CD4-positive, alpha-beta T cell (primary cell): ENCODE results near the gene NPW. TPM values are rescaled to one million over a fixed set of nuclear protein-coding genes. Genes with fewer than 3 reads are reported as not detected.

Experiments
- ATAC-seq: fragments of 200-7000 bp; cut with Tn5 transposase; one replicate; pipeline ENCODE4 v1.10.0; 2022; ENCODE audit warnings: mild to moderate bottlenecking; ENCODE audit not compliant: poor library complexity
- CTCF ChIA-PET: fragments of 350-600 bp; sonication (Branson Sonifier 250); formaldehyde crosslinking; loops from one replicate; lab custom pipeline; 2021; ENCODE audit warnings: antibody characterized with exemption, inconsistent platforms; lab: Charles Lee
- POLR2A ChIA-PET: fragments of 350-600 bp; sonication (Branson Sonifier 250); formaldehyde crosslinking; loops from one replicate; lab custom pipeline; 2021; ENCODE audit warnings: antibody characterized with exemption, inconsistent platforms; lab: Charles Lee
- DNase-seq, 14 experiments: peaks; one replicate each; pipeline ENCODE4 v3.0.0-alpha.2; 2013 to 2020; ENCODE audit warnings: mixed read lengths in 2 of 14
- H3K27ac ChIP-seq, 2 donors: one replicate each; pipeline versions ENCODE4 v1.5.1 to v1.7.0; 2013; ENCODE audit warnings: low read length in 2 of 2, low read depth in 1 of 2, mild to moderate bottlenecking in 1 of 2
- H3K27me3 ChIP-seq, 2 experiments: 1 replicate in 1 of 2; 2 replicates in 1 of 2; pipeline versions ENCODE4 v1.6.1 to v1.7.0; 2013; ENCODE audit warnings: low read length in 2 of 2, control low read depth in 1 of 2, mild to moderate bottlenecking in 1 of 2, moderate library complexity in 1 of 2; ENCODE audit not compliant: insufficient read depth in 2 of 2, control insufficient read depth in 1 of 2
- H3K36me3 ChIP-seq: one replicate; pipeline ENCODE4 v1.6.1; 2013; ENCODE audit warnings: low read length, control low read depth; ENCODE audit not compliant: insufficient read depth
- H3K4me1 ChIP-seq: one replicate; pipeline ENCODE4 v1.6.1; 2013; ENCODE audit warnings: low read length, control low read depth; ENCODE audit not compliant: insufficient read depth
- H3K4me3 ChIP-seq: one replicate; pipeline ENCODE4 v1.5.1; 2013; ENCODE audit warnings: mild to moderate bottlenecking, low read length, moderate library complexity
- H3K9me3 ChIP-seq, 2 experiments: 1 replicate in 1 of 2; 2 replicates in 1 of 2; pipeline versions ENCODE4 v1.6.1 to v1.7.0; 2013; ENCODE audit warnings: low read length in 2 of 2, mild to moderate bottlenecking in 2 of 2, control low read depth in 1 of 2, moderate library complexity in 1 of 2; ENCODE audit not compliant: control insufficient read depth in 1 of 2, insufficient read depth in 1 of 2
- H3K27ac Mint-ChIP-seq: one replicate; pipeline ENCODE4 v1.8.0; 2020; ENCODE audit warnings: mixed read lengths
- H3K27me3 Mint-ChIP-seq: one replicate; pipeline ENCODE4 v1.8.0; 2021; ENCODE audit warnings: mixed read lengths
- H3K36me3 Mint-ChIP-seq: one replicate; pipeline ENCODE4 v1.8.0; 2021; ENCODE audit warnings: low read depth, mixed read lengths
- H3K4me1 Mint-ChIP-seq: one replicate; pipeline ENCODE4 v1.8.0; 2021; ENCODE audit warnings: low read depth, mixed read lengths
- H3K4me3 Mint-ChIP-seq: one replicate; pipeline ENCODE4 v1.8.0; 2020; ENCODE audit warnings: mild to moderate bottlenecking, mixed read lengths
- H3K9me3 Mint-ChIP-seq: one replicate; pipeline ENCODE4 v1.8.0; 2020; ENCODE audit warnings: mixed read lengths
- CTCF ChIP-seq: fragments of 200-600 bp; IDR thresholded peaks from one replicate; pipeline ENCODE4 v1.8.0; 2022; ENCODE audit warnings: antibody characterized with exemption, mild to moderate bottlenecking
- intact Hi-C, 2 experiments: fragments of 100-400 bp; cut with DNase I in 1 of 2; cut with micrococcal nuclease in 1 of 2; formaldehyde crosslinking; loops; one replicate each; pipeline versions ENCODE4 v1.15.1 to v1.9.0; 2023 to 2025; cut with DNase I, micrococcal nuclease
- total RNA-seq, 174 experiments: library from RNA in 2 of 174; stranded (reverse) in 2 of 174; gene quantifications; one replicate each; pipeline ENCODE4 v1.2.3 and lab custom pipeline; 2021 to 2026

Gene NPW
- total RNA-seq, 2 experiments from 2014 or later: 0.80 TPM; not detected in 1

GRCh38 chr16:1998360-1998835, 21.2 kb upstream of the NPW start:
- no peak overlapping the region for H3K27ac Mint-ChIP-seq
- intact Hi-C loops: no loop called here
- POLR2A ChIA-PET: no interaction called here
- no peak overlapping the region for H3K27ac ChIP-seq
- no peaks in the 10 kb centered on the region for H3K27me3 ChIP-seq
- no peak overlapping the region for H3K4me3 ChIP-seq
- peaks cover 3% of the 10 kb centered on the region for H3K4me1 ChIP-seq
- no peaks in the 10 kb centered on the region for H3K9me3 ChIP-seq
- H3K9me3 Mint-ChIP-seq: no peaks in the 10 kb centered on the region
- ATAC-seq: no peak
- H3K27me3 Mint-ChIP-seq: no peaks in the 10 kb centered on the region
- H3K4me1 Mint-ChIP-seq: peaks cover 6% of the 10 kb centered on the region
- CTCF ChIA-PET: no interaction called here
- peaks cover 58% of the 10 kb centered on the region for H3K36me3 ChIP-seq
- TF ChIP-seq CTCF: no peak
- no peak overlapping the region for H3K4me3 Mint-ChIP-seq
- H3K36me3 Mint-ChIP-seq: peaks cover 38% of the 10 kb centered on the region
- DNase-seq: no peak

GRCh38 chr16:1998852-1999801, 20.5 kb upstream of the NPW start:
- no peak overlapping the region for H3K4me3 Mint-ChIP-seq
- Histone ChIP-seq H3K27me3 (no peaks in the 10 kb centered on the region), H3K4me1 (peaks cover 10% of the 10 kb centered on the region), H3K27ac (no peak overlapping the region), H3K36me3 (peaks cover 60% of the 10 kb centered on the region), H3K9me3 (no peaks in the 10 kb centered on the region), H3K4me3 (no peak overlapping the region)
- H3K36me3 Mint-ChIP-seq: peaks cover 38% of the 10 kb centered on the region
- ATAC-seq (no peak), DNase-seq (no peak)
- CTCF ChIA-PET: no interaction called here
- no peaks in the 10 kb centered on the region for H3K27me3 Mint-ChIP-seq
- H3K27ac Mint-ChIP-seq: no peak overlapping the region
- POLR2A ChIA-PET: no interaction called here
- intact Hi-C loops: no loop called here
- peaks cover under 1% of the 10 kb centered on the region for H3K4me1 Mint-ChIP-seq
- no peak for TF ChIP-seq CTCF
- no peaks in the 10 kb centered on the region for H3K9me3 Mint-ChIP-seq

- ATAC-seq: no peak
- H3K27me3 Mint-ChIP-seq: no peaks in the 10 kb centered on the region
- no peaks in the 10 kb centered on the region for H3K4me1 Mint-ChIP-seq
- Histone ChIP-seq H3K4me1 (peaks cover 18% of the 10 kb centered on the region), H3K27me3 (no peaks in the 10 kb centered on the region), H3K27ac (no peak overlapping the region), H3K9me3 (no peaks in the 10 kb centered on the region), H3K36me3 (peaks cover 62% of the 10 kb centered on the region), H3K4me3 (no peak overlapping the region)
- no peak for DNase-seq
- H3K9me3 Mint-ChIP-seq: no peaks in the 10 kb centered on the region
- no peak overlapping the region for H3K27ac Mint-ChIP-seq
- ChIA-PET CTCF (no interaction called here), POLR2A (no interaction called here)
- no peak for TF ChIP-seq CTCF
- H3K36me3 Mint-ChIP-seq: peaks cover 38% of the 10 kb centered on the region
- H3K4me3 Mint-ChIP-seq: no peak overlapping the region
- intact Hi-C loops: no loop called here
Observed at GRCh38 chr16:1999866-2000514, 19.6 kb upstream of the NPW start.
